ENCODE measurements around the gene DLG1.
A peak's percentile ranks its signal among the peaks of the same experiment; 100 is the strongest.

Gene DLG1

GRCh38 chr3:197007296-197007940 is 291.0 kb downstream of the DLG1 start:
- TF ChIP-seq CTCF (conservative IDR thresholded peaks at IDR 0.05) = no peak
- no peak overlapping the region for H3K27ac ChIP-seq

GRCh38 chr3:197006860-197007259 is 291.6 kb downstream of the DLG1 start:
- TF ChIP-seq CTCF (conservative IDR thresholded peaks at IDR 0.05) = no peak
- H3K27ac ChIP-seq = no peak overlapping the region

GRCh38 chr3:197006446-197006845 is 292.0 kb downstream of the DLG1 start:
- no peak for TF ChIP-seq CTCF (conservative IDR thresholded peaks at IDR 0.05)
- no peak overlapping the region for H3K27ac ChIP-seq

GRCh38 chr3:197003461-197004385 is 294.7 kb downstream of the DLG1 start:
- no peak for TF ChIP-seq CTCF (conservative IDR thresholded peaks at IDR 0.05)
- peak overlapping the region; percentile 87 for H3K27ac ChIP-seq

- peak; percentile 92 for TF ChIP-seq CTCF (conservative IDR thresholded peaks at IDR 0.05)
- H3K27ac ChIP-seq = peak overlapping the region; percentile 87
These were observed 295.5 kb downstream of the DLG1 start for GRCh38 chr3:197002701-197003454.

GRCh38 chr3:197001972-197002700 is 296.3 kb downstream of the DLG1 start:
- peak overlapping the region; percentile 87 for H3K27ac ChIP-seq
- no peak for TF ChIP-seq CTCF (conservative IDR thresholded peaks at IDR 0.05)

All from VCaP (cell line).